ENCODE results near the gene EAPP. TPM values are rescaled to one million over a fixed set of nuclear protein-coding genes. Genes with fewer than 3 reads are reported as not detected.

EAPP gene
- total and polyA plus RNA-seq, 2 experiments from 2014 or later = 25.0 to 53.6 TPM

DNA sequence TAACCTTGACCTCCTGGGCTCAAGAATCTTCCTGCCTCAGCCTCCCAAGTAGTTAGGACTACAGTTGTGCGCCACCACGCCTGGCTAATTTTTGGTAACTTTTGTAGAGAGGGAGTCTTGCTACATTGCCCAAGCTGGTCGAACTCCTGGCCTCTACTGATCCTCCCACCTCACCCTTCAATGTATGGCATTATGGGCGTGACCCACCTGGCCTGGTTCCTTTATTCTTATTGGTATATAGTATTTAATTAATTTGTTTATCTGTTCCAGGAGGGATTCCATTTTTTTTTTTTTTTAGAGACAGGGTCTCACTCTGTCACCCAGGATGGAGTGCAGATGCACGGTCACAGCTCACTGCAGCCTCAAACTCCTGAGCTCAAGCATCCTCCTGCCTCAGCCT lies 40.9 kb upstream of the EAPP start (continued):
- TF ChIP-seq CREB1 (CRISPR knock-in tag; IDR thresholded peaks at IDR 0.05; ENCODE audit: low read depth) (no peak), JUNB (IDR thresholded peaks at IDR 0.05; ENCODE audit: unreplicated experiment) (no peak), STAT1 (IDR thresholded peaks at IDR 0.05; ENCODE audit: unreplicated experiment) (no peak), NANOG (IDR thresholded peaks at IDR 0.05; ENCODE audit: borderline replicate concordance) (no peak)
- TF ChIP-seq, protein P1, sequence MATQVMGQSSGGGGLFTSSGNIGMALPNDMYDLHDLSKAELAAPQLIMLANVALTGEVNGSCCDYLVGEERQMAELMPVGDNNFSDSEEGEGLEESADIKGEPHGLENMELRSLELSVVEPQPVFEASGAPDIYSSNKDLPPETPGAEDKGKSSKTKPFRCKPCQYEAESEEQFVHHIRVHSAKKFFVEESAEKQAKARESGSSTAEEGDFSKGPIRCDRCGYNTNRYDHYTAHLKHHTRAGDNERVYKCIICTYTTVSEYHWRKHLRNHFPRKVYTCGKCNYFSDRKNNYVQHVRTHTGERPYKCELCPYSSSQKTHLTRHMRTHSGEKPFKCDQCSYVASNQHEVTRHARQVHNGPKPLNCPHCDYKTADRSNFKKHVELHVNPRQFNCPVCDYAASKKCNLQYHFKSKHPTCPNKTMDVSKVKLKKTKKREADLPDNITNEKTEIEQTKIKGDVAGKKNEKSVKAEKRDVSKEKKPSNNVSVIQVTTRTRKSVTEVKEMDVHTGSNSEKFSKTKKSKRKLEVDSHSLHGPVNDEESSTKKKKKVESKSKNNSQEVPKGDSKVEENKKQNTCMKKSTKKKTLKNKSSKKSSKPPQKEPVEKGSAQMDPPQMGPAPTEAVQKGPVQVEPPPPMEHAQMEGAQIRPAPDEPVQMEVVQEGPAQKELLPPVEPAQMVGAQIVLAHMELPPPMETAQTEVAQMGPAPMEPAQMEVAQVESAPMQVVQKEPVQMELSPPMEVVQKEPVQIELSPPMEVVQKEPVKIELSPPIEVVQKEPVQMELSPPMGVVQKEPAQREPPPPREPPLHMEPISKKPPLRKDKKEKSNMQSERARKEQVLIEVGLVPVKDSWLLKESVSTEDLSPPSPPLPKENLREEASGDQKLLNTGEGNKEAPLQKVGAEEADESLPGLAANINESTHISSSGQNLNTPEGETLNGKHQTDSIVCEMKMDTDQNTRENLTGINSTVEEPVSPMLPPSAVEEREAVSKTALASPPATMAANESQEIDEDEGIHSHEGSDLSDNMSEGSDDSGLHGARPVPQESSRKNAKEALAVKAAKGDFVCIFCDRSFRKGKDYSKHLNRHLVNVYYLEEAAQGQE (IDR thresholded peaks at IDR 0.05; ENCODE audit: unreplicated experiment) = no peak
- TF ChIP-seq, protein P2, sequence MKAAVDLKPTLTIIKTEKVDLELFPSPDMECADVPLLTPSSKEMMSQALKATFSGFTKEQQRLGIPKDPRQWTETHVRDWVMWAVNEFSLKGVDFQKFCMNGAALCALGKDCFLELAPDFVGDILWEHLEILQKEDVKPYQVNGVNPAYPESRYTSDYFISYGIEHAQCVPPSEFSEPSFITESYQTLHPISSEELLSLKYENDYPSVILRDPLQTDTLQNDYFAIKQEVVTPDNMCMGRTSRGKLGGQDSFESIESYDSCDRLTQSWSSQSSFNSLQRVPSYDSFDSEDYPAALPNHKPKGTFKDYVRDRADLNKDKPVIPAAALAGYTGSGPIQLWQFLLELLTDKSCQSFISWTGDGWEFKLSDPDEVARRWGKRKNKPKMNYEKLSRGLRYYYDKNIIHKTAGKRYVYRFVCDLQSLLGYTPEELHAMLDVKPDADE (IDR thresholded peaks at IDR 0.05) = no peak

DNA sequence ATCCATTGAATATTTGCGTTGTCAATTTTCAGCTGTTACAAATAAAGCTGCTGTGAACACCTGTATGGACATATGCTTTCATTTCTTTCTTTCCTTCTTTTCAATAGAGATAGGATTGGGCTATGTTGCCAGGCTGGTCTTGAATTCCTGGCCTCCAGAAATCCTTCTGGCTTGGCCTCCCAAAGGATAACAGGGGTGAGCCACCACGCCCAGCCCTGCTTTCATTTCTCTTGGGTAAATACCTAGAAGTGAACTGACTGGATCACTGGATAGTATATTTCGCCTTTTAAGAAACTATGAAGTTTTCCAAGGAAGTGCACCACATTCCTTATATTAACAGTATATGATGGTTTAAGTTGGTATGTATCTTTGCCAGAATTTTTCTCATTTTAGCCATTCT lies 32.3 kb upstream of the EAPP start:
- Histone ChIP-seq H3K4me2 (no peak overlapping the region), H3K4me3 (no peak overlapping the region), H3K4me1 (ENCODE audit: insufficient read depth) (no peaks in the 10 kb centered on the region), H2AFZ (no peak overlapping the region), H3K27ac (ENCODE audit: low read depth) (no peak overlapping the region), H3K9me2 (ENCODE audit: insufficient read depth) (no peaks in the 10 kb centered on the region), H3K36me3 (ENCODE audit: insufficient read depth) (peaks cover 21% of the 10 kb centered on the region), H3F3A (replicated peaks; ENCODE audit: low read depth) (no peaks in the 10 kb centered on the region), H4K20me1 (replicated peaks; ENCODE audit: insufficient read depth) (no peaks in the 10 kb centered on the region; the same call in none of the 2 replicates), H3K27me3 (ENCODE audit: insufficient read depth) (no peaks in the 10 kb centered on the region), H3K79me2 (replicated peaks; ENCODE audit: insufficient read depth) (no peaks in the 10 kb centered on the region)
- Mint-ChIP-seq H3K27ac (no peak overlapping the region), H3K27me3 (ENCODE audit: insufficient read depth, low read depth, poor library complexity) (peaks cover 4% of the 10 kb centered on the region), H3K4me1 (no peaks in the 10 kb centered on the region), H3K36me3 (ENCODE audit: low read depth) (peaks cover 31% of the 10 kb centered on the region), H3K9me3 (no peaks in the 10 kb centered on the region), H3K4me3 (no peak overlapping the region)
- DNase-seq (ENCODE audit: low spot score) (no peak), ATAC-seq (no peak)
- TF ChIP-seq, protein P3, sequence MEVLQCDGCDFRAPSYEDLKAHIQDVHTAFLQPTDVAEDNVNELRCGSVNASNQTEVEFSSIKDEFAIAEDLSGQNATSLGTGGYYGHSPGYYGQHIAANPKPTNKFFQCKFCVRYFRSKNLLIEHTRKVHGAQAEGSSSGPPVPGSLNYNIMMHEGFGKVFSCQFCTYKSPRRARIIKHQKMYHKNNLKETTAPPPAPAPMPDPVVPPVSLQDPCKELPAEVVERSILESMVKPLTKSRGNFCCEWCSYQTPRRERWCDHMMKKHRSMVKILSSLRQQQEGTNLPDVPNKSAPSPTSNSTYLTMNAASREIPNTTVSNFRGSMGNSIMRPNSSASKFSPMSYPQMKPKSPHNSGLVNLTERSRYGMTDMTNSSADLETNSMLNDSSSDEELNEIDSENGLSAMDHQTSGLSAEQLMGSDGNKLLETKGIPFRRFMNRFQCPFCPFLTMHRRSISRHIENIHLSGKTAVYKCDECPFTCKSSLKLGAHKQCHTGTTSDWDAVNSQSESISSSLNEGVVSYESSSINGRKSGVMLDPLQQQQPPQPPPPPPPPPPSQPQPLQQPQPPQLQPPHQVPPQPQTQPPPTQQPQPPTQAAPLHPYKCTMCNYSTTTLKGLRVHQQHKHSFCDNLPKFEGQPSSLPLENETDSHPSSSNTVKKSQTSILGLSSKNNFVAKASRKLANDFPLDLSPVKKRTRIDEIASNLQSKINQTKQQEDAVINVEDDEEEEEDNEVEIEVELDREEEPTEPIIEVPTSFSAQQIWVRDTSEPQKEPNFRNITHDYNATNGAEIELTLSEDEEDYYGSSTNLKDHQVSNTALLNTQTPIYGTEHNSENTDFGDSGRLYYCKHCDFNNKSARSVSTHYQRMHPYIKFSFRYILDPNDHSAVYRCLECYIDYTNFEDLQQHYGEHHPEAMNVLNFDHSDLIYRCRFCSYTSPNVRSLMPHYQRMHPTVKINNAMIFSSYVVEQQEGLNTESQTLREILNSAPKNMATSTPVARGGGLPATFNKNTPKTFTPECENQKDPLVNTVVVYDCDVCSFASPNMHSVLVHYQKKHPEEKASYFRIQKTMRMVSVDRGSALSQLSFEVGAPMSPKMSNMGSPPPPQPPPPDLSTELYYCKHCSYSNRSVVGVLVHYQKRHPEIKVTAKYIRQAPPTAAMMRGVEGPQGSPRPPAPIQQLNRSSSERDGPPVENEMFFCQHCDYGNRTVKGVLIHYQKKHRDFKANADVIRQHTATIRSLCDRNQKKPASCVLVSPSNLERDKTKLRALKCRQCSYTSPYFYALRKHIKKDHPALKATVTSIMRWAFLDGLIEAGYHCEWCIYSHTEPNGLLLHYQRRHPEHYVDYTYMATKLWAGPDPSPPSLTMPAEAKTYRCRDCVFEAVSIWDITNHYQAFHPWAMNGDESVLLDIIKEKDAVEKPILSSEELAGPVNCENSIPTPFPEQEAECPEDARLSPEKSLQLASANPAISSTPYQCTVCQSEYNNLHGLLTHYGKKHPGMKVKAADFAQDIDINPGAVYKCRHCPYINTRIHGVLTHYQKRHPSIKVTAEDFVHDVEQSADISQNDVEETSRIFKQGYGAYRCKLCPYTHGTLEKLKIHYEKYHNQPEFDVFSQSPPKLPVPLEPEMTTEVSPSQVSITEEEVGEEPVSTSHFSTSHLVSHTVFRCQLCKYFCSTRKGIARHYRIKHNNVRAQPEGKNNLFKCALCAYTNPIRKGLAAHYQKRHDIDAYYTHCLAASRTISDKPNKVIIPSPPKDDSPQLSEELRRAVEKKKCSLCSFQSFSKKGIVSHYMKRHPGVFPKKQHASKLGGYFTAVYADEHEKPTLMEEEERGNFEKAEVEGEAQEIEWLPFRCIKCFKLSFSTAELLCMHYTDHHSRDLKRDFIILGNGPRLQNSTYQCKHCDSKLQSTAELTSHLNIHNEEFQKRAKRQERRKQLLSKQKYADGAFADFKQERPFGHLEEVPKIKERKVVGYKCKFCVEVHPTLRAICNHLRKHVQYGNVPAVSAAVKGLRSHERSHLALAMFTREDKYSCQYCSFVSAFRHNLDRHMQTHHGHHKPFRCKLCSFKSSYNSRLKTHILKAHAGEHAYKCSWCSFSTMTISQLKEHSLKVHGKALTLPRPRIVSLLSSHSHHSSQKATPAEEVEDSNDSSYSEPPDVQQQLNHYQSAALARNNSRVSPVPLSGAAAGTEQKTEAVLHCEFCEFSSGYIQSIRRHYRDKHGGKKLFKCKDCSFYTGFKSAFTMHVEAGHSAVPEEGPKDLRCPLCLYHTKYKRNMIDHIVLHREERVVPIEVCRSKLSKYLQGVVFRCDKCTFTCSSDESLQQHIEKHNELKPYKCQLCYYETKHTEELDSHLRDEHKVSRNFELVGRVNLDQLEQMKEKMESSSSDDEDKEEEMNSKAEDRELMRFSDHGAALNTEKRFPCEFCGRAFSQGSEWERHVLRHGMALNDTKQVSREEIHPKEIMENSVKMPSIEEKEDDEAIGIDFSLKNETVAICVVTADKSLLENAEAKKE (CRISPR knock-in tag; IDR thresholded peaks at IDR 0.05) = no peak
- TF ChIP-seq JUNB (IDR thresholded peaks at IDR 0.05; ENCODE audit: unreplicated experiment) (no peak), ZNF114 (CRISPR knock-in tag; IDR thresholded peaks at IDR 0.05) (no peak), CREB1 (CRISPR knock-in tag; IDR thresholded peaks at IDR 0.05; ENCODE audit: low read depth) (no peak), POLR2AphosphoS5 (IDR thresholded peaks at IDR 0.05; ENCODE audit: low read depth) (no peak)
- TF ChIP-seq, protein P2 (IDR thresholded peaks at IDR 0.05) = no peak
